Karpas-422 (cell line): ENCODE results near the gene NMUR1. TPM values are rescaled to one million over a fixed set of nuclear protein-coding genes. Genes with fewer than 3 reads are reported as not detected.
"Not testable (repeated sequence)": the region's sequence is repeated elsewhere in the genome, so short reads cannot be mapped to it uniquely, and the experiment has no call there.

Experiments used
- DNase-seq: peaks from one replicate; pipeline ENCODE4 v3.0.0-alpha.2; 2015
- H2AFZ ChIP-seq: fragments of 200-600 bp; sonication (generic); 2 replicates; pipeline ENCODE4 v1.6.1; 2014; ENCODE audit warnings: antibody characterized with exemption, low read length, mixed read lengths
- H3K27ac ChIP-seq: fragments of 200-600 bp; sonication (generic); 2 replicates; pipeline ENCODE4 v1.5.1; 2014; ENCODE audit warnings: mild to moderate bottlenecking, low read length, moderate library complexity
- H3K27me3 ChIP-seq: fragments of 200-600 bp; sonication (generic); 2 replicates; pipeline ENCODE4 v1.6.1; 2014; ENCODE audit warnings: low read length, mixed read lengths
- H3K36me3 ChIP-seq: fragments of 200-600 bp; sonication (generic); 2 replicates; pipeline ENCODE4 v1.6.1; 2014; ENCODE audit warnings: low read length, mixed read lengths; ENCODE audit not compliant: insufficient read depth
- H3K4me1 ChIP-seq: fragments of 200-600 bp; sonication (generic); 2 replicates; pipeline ENCODE4 v1.6.1; 2014; ENCODE audit warnings: mild to moderate bottlenecking, low read length, mixed read lengths
- H3K4me2 ChIP-seq: fragments of 200-600 bp; sonication (generic); 2 replicates; pipeline ENCODE4 v1.6.1; 2014; ENCODE audit warnings: low read length, low read depth, mild to moderate bottlenecking; ENCODE audit not compliant: poor library complexity, severe bottlenecking
- H3K4me3 ChIP-seq: fragments of 200-600 bp; sonication (generic); 2 replicates; pipeline ENCODE4 v1.5.1; 2014; ENCODE audit warnings: mild to moderate bottlenecking, antibody characterized with exemption, low read length, mixed read lengths
- H3K79me2 ChIP-seq: fragments of 200-600 bp; sonication (generic); 2 replicates; pipeline ENCODE4 v1.6.1; 2014; ENCODE audit warnings: mild to moderate bottlenecking, low read length, mixed read lengths
- H3K9ac ChIP-seq: fragments of 200-600 bp; sonication (generic); 2 replicates; pipeline ENCODE4 v1.6.0; 2014; ENCODE audit warnings: low read length
- H3K9me2 ChIP-seq: fragments of 200-600 bp; sonication (generic), shearing (Covaris generic); replicated peaks from 2 replicates; pipeline ENCODE4 v1.6.0; 2014; ENCODE audit warnings: mild to moderate bottlenecking, low read length, moderate library complexity; ENCODE audit not compliant: insufficient read depth
- H3K9me3 ChIP-seq: fragments of 300-700, 200-600 bp; sonication (generic); 2 replicates; pipeline ENCODE4 v1.6.1; 2014; ENCODE audit warnings: low read length, mixed read lengths
- H4K20me1 ChIP-seq: fragments of 200-600 bp; sonication (generic); 2 replicates; pipeline ENCODE4 v1.6.1; 2014; ENCODE audit warnings: mild to moderate bottlenecking, antibody characterized with exemption, low read length, low read depth; ENCODE audit not compliant: insufficient read depth
- total RNA-seq: library from RNA; depleted of rRNA; stranded (reverse); fragments of >200 nt; shearing (Covaris generic); gene quantifications from 2 replicates; pipeline ENCODE4 v1.2.3, GENCODE V29; 2014; ENCODE audit warnings: low replicate concordance; rRNA removed

NMUR1 gene
- not detected in 2 replicates for total RNA-seq

- H4K20me1 ChIP-seq = no peaks in the 10 kb centered on the region
- no peak within 1 kb of the TSS for H3K4me2 ChIP-seq
- no peaks in the 10 kb centered on the region for H3K27me3 ChIP-seq
- H3K4me1 ChIP-seq = no peaks in the 10 kb centered on the region
- no peaks in the 10 kb centered on the region for H3K9me3 ChIP-seq
- H3K36me3 ChIP-seq = no peaks in the 10 kb centered on the region
- H3K9ac ChIP-seq = no peak within 1 kb of the TSS
- no peaks in the 10 kb centered on the region for H3K79me2 ChIP-seq
- H2AFZ ChIP-seq = no peak within 1 kb of the TSS
- no peak within 1 kb of the TSS for H3K27ac ChIP-seq
- no peak within 1 kb of the TSS for H3K4me3 ChIP-seq
- no peaks in the 10 kb centered on the region for H3K9me2 ChIP-seq
- peak; percentile 69 for DNase-seq
These were observed at the start of gene NMUR1 for GRCh38 chr2:231530099-231531011. TSS of gene NMUR1 (minus strand) at chr2:231530445. CDS start at chr2:231530361, 84 bp downstream.

- no peaks in the 10 kb centered on the region for H3K9me3 ChIP-seq
- H3K79me2 ChIP-seq = no peaks in the 10 kb centered on the region
- H3K9me2 ChIP-seq = no peaks in the 10 kb centered on the region
These were observed 49.3 kb upstream of the NMUR1 start for GRCh38 chr2:231579560-231579959.

GRCh38 chr2:231578655-231579054, 48.4 kb upstream of the NMUR1 start:
- not testable (repeated sequence) for H3K9ac ChIP-seq, H3K4me2 ChIP-seq, H3K9me3 ChIP-seq, H3K79me2 ChIP-seq, H3K9me2 ChIP-seq, H3K36me3 ChIP-seq, H2AFZ ChIP-seq, H4K20me1 ChIP-seq, H3K27me3 ChIP-seq, DNase-seq, H3K4me1 ChIP-seq, H3K27ac ChIP-seq, H3K4me3 ChIP-seq

More at GRCh38 chr2:231579560-231579959, 49.3 kb upstream of the NMUR1 start:
- Histone ChIP-seq H3K27me3 (no peaks in the 10 kb centered on the region), H3K4me3 (no peak overlapping the region), H3K4me1 (no peaks in the 10 kb centered on the region), H3K36me3 (no peaks in the 10 kb centered on the region), H3K9ac (no peak overlapping the region), H3K4me2 (no peak overlapping the region), H4K20me1 (no peaks in the 10 kb centered on the region), H3K27ac (no peak overlapping the region), H2AFZ (no peak overlapping the region)
- DNase-seq = no peak

- H3K79me2 ChIP-seq = no peaks in the 10 kb centered on the region
- H3K4me2 ChIP-seq = no peak overlapping the region
- no peaks in the 10 kb centered on the region for H3K36me3 ChIP-seq
- no peaks in the 10 kb centered on the region for H3K9me3 ChIP-seq
- H3K4me3 ChIP-seq = no peak overlapping the region
- no peak overlapping the region for H2AFZ ChIP-seq
- H3K9me2 ChIP-seq = no peaks in the 10 kb centered on the region
- DNase-seq = no peak
- no peaks in the 10 kb centered on the region for H4K20me1 ChIP-seq
- H3K4me1 ChIP-seq = peaks cover 5% of the 10 kb centered on the region
- H3K9ac ChIP-seq = no peak overlapping the region
- H3K27ac ChIP-seq = no peak overlapping the region
- H3K27me3 ChIP-seq = no peaks in the 10 kb centered on the region
These were observed 46.2 kb upstream of the NMUR1 start for GRCh38 chr2:231576465-231576864.

GRCh38 chr2:231575612-231576256, 45.5 kb upstream of the NMUR1 start:
- no peaks in the 10 kb centered on the region for H3K79me2 ChIP-seq
- H3K4me2 ChIP-seq = no peak overlapping the region
- peaks cover 5% of the 10 kb centered on the region for H3K4me1 ChIP-seq
- H3K9me3 ChIP-seq = no peaks in the 10 kb centered on the region
- no peak overlapping the region for H2AFZ ChIP-seq
- H3K9me2 ChIP-seq = no peaks in the 10 kb centered on the region
- no peaks in the 10 kb centered on the region for H4K20me1 ChIP-seq
- no peak overlapping the region for H3K4me3 ChIP-seq
- H3K36me3 ChIP-seq = no peaks in the 10 kb centered on the region
- no peaks in the 10 kb centered on the region for H3K27me3 ChIP-seq
- no peak overlapping the region for H3K27ac ChIP-seq
- H3K9ac ChIP-seq = no peak overlapping the region
- no peak for DNase-seq

GRCh38 chr2:231573698-231574421, 43.6 kb upstream of the NMUR1 start:
- Histone ChIP-seq H3K79me2 (no peaks in the 10 kb centered on the region), H3K36me3 (no peaks in the 10 kb centered on the region), H3K27ac (no peak overlapping the region), H3K9me3 (no peaks in the 10 kb centered on the region), H2AFZ (no peak overlapping the region), H3K4me3 (no peak overlapping the region), H3K4me2 (no peak overlapping the region), H3K9me2 (no peaks in the 10 kb centered on the region), H3K4me1 (peaks cover 9% of the 10 kb centered on the region), H3K9ac (no peak overlapping the region), H3K27me3 (no peaks in the 10 kb centered on the region), H4K20me1 (no peaks in the 10 kb centered on the region)
- DNase-seq = no peak

- DNase-seq = no peak
- H3K4me1 ChIP-seq = peaks cover 15% of the 10 kb centered on the region
- H3K9ac ChIP-seq = no peak overlapping the region
- no peaks in the 10 kb centered on the region for H4K20me1 ChIP-seq
- no peaks in the 10 kb centered on the region for H3K9me2 ChIP-seq
- H3K27me3 ChIP-seq = no peaks in the 10 kb centered on the region
- no peaks in the 10 kb centered on the region for H3K36me3 ChIP-seq
- no peak overlapping the region for H3K4me3 ChIP-seq
- H3K4me2 ChIP-seq = no peak overlapping the region
- H3K9me3 ChIP-seq = no peaks in the 10 kb centered on the region
- H3K79me2 ChIP-seq = no peaks in the 10 kb centered on the region
- H3K27ac ChIP-seq = no peak overlapping the region
- H2AFZ ChIP-seq = no peak overlapping the region
These were observed 42.9 kb upstream of the NMUR1 start for GRCh38 chr2:231573096-231573495.

GRCh38 chr2:231571661-231572191, 41.5 kb upstream of the NMUR1 start:
- no peak for DNase-seq
- no peaks in the 10 kb centered on the region for H4K20me1 ChIP-seq
- no peaks in the 10 kb centered on the region for H3K79me2 ChIP-seq
- peaks cover 15% of the 10 kb centered on the region for H3K4me1 ChIP-seq
- H3K27ac ChIP-seq = no peak overlapping the region
- H2AFZ ChIP-seq = no peak overlapping the region
- no peaks in the 10 kb centered on the region for H3K36me3 ChIP-seq
- no peak overlapping the region for H3K4me3 ChIP-seq
- H3K9me3 ChIP-seq = no peaks in the 10 kb centered on the region
- no peak overlapping the region for H3K4me2 ChIP-seq
- no peaks in the 10 kb centered on the region for H3K27me3 ChIP-seq
- H3K9ac ChIP-seq = no peak overlapping the region
- no peaks in the 10 kb centered on the region for H3K9me2 ChIP-seq
